Neural crest cell (in vitro differentiated cells): ENCODE data around the gene CHFR. TPM values are rescaled to one million over a fixed set of nuclear protein-coding genes. Genes with fewer than 3 reads are reported as not detected.
"Not testable (repeated sequence)": the region's sequence is repeated elsewhere in the genome, so short reads cannot be mapped to it uniquely, and the experiment has no call there.

ENCODE experiments used
- DNase-seq: peaks from one replicate; pipeline ENCODE4 v3.0.0; 2021; ENCODE audit warnings: low read depth, mixed read lengths, low spot score
- H3K27ac Mint-ChIP-seq: one replicate; pipeline ENCODE4 v1.8.0; 2021; ENCODE audit warnings: mild to moderate bottlenecking, mixed read lengths; ENCODE audit not compliant: unreplicated experiment
- H3K27me3 Mint-ChIP-seq: 2 replicates; pipeline ENCODE4 v1.8.0; 2021; ENCODE audit warnings: low read depth, mild to moderate bottlenecking, mixed read lengths
- H3K36me3 Mint-ChIP-seq: 2 replicates; pipeline ENCODE4 v1.8.0; 2021; ENCODE audit warnings: low read depth, mild to moderate bottlenecking, mixed read lengths
- H3K4me1 Mint-ChIP-seq: 2 replicates; pipeline ENCODE4 v1.8.0; 2021; ENCODE audit warnings: mixed read lengths
- H3K4me3 Mint-ChIP-seq: one replicate; pipeline ENCODE4 v1.8.0; 2021; ENCODE audit warnings: mild to moderate bottlenecking, mixed read lengths
- H3K9me3 Mint-ChIP-seq: 2 replicates; pipeline ENCODE4 v1.8.0; 2021; ENCODE audit warnings: mixed read lengths
- CTCF ChIP-seq: fragments of 200-600 bp; sonication (generic); conservative IDR thresholded peaks from 2 replicates; pipeline ENCODE4 v1.5.0; 2021; ENCODE audit warnings: antibody characterized with exemption, mild to moderate bottlenecking
- total RNA-seq: library from RNA; stranded (reverse); gene quantifications from 2 replicates; pipeline ENCODE4 v1.2.1, GENCODE V29; 2021

CHFR gene
- total RNA-seq, 1 donor from 2014 or later, result 39.9 TPM

- H3K9me3 Mint-ChIP-seq, result no peaks in the 10 kb centered on the region
- no peak for TF ChIP-seq CTCF
- H3K27ac Mint-ChIP-seq, result no peak overlapping the region
- H3K4me1 Mint-ChIP-seq, result no peaks in the 10 kb centered on the region
- DNase-seq, result no peak
- H3K36me3 Mint-ChIP-seq, result peaks cover 7% of the 10 kb centered on the region
- no peak overlapping the region for H3K4me3 Mint-ChIP-seq
- H3K27me3 Mint-ChIP-seq, result no peaks in the 10 kb centered on the region
Measured at GRCh38 chr12:132839558-132840235, 47.7 kb downstream of the CHFR start.

GRCh38 chr12:132838410-132839080 is 48.9 kb downstream of the CHFR start:
- Mint-ChIP-seq H3K27me3 (no peaks in the 10 kb centered on the region), H3K9me3 (no peaks in the 10 kb centered on the region), H3K4me3 (no peak overlapping the region), H3K27ac (no peak overlapping the region), H3K36me3 (peaks cover 7% of the 10 kb centered on the region), H3K4me1 (no peaks in the 10 kb centered on the region)
- DNase-seq, result no peak
- no peak for TF ChIP-seq CTCF

- no peaks in the 10 kb centered on the region for H3K4me1 Mint-ChIP-seq
- H3K27ac Mint-ChIP-seq, result no peak overlapping the region
- no peaks in the 10 kb centered on the region for H3K27me3 Mint-ChIP-seq
- no peak for DNase-seq
- no peak overlapping the region for H3K4me3 Mint-ChIP-seq
- H3K9me3 Mint-ChIP-seq, result no peaks in the 10 kb centered on the region
- peaks cover 7% of the 10 kb centered on the region for H3K36me3 Mint-ChIP-seq
- TF ChIP-seq CTCF, result no peak
Measured at GRCh38 chr12:132837693-132838409, 49.6 kb downstream of the CHFR start.

- Mint-ChIP-seq H3K27ac (peak overlapping the region; percentile 62), H3K27me3 (no peaks in the 10 kb centered on the region), H3K9me3 (no peaks in the 10 kb centered on the region), H3K36me3 (peaks cover 5% of the 10 kb centered on the region), H3K4me3 (no peak overlapping the region), H3K4me1 (no peaks in the 10 kb centered on the region)
- no peak for TF ChIP-seq CTCF
- DNase-seq, result no peak
Measured at GRCh38 chr12:132836795-132837331, 50.5 kb downstream of the CHFR start.

GRCh38 chr12:132836230-132836629 is 51.2 kb downstream of the CHFR start:
- not testable (repeated sequence) for DNase-seq, H3K4me1 Mint-ChIP-seq, H3K27me3 Mint-ChIP-seq, H3K9me3 Mint-ChIP-seq, H3K4me3 Mint-ChIP-seq, H3K36me3 Mint-ChIP-seq
- H3K27ac Mint-ChIP-seq, result peak overlapping the region; percentile 62
